Caco-2 (cell line): ENCODE data around the gene PDZD7. TPM values are rescaled to one million over a fixed set of nuclear protein-coding genes. Genes with fewer than 3 reads are reported as not detected.
"Not testable (repeated sequence)": the region's sequence is repeated elsewhere in the genome, so short reads cannot be mapped to it uniquely, and the experiment has no call there.

ENCODE experiments used
- BruUV-seq: library from RNA; stranded (reverse); fragments of 400-500 nt; replicated peaks from 2 replicates; lab custom pipeline; 2021; lab: Mats Ljungman, UMichigan
- CTCF ChIA-PET: fragments of 300-600 bp; sonication (Branson Sonifier 250); formaldehyde crosslinking; loops from one replicate; lab custom pipeline; 2022; ENCODE audit warnings: antibody characterized with exemption; lab: Charles Lee
- POLR2A ChIA-PET: fragments of 300-600 bp; sonication (Branson Sonifier 250); formaldehyde crosslinking; loops from one replicate; lab custom pipeline; 2022; ENCODE audit warnings: antibody characterized with exemption; lab: Charles Lee
- DNase-seq, 2 experiments: peaks; one replicate each; pipeline versions ENCODE4 v3.0.0 to v3.0.0-alpha.2; 2020 to 2022
- H3K27me3 ChIP-seq: replicated peaks from 2 replicates; pipeline ENCODE4 v1.6.0; 2011; ENCODE audit warnings: low read length; ENCODE audit not compliant: control insufficient read depth, insufficient read depth
- H3K36me3 ChIP-seq: 2 replicates; pipeline ENCODE4 v1.5.1; 2011; ENCODE audit warnings: low read length; ENCODE audit not compliant: control insufficient read depth, insufficient read depth
- H3K4me1 ChIP-seq: fragments of 250-450 bp; sonication (Bioruptor Pico); 2 replicates; pipeline ENCODE4 v1.5.1; 2020; ENCODE audit warnings: mild to moderate bottlenecking
- H3K4me3 ChIP-seq: 2 replicates; pipeline ENCODE4 v1.5.1; 2011; ENCODE audit warnings: low read depth, mild to moderate bottlenecking, control low read depth, low read length
- H3K9me3 ChIP-seq: fragments of 250-450 bp; sonication (Bioruptor Pico); 2 replicates; pipeline ENCODE4 v1.5.1; 2020; ENCODE audit warnings: mild to moderate bottlenecking, moderate library complexity
- H3K27ac Mint-ChIP-seq: one replicate; pipeline ENCODE4 v1.8.0; 2022; ENCODE audit warnings: mixed read lengths; ENCODE audit not compliant: unreplicated experiment
- H3K27me3 Mint-ChIP-seq: one replicate; pipeline ENCODE4 v1.8.0; 2022; ENCODE audit warnings: mixed read lengths; ENCODE audit not compliant: insufficient read depth, unreplicated experiment
- H3K36me3 Mint-ChIP-seq: one replicate; pipeline ENCODE4 v1.8.0; 2022; ENCODE audit warnings: mild to moderate bottlenecking, mixed read lengths; ENCODE audit not compliant: insufficient read depth, unreplicated experiment
- H3K4me1 Mint-ChIP-seq: one replicate; pipeline ENCODE4 v1.8.0; 2022; ENCODE audit warnings: low read depth, mixed read lengths; ENCODE audit not compliant: unreplicated experiment
- H3K4me3 Mint-ChIP-seq: one replicate; pipeline ENCODE4 v1.8.0; 2022; ENCODE audit warnings: mild to moderate bottlenecking, moderate library complexity, mixed read lengths; ENCODE audit not compliant: unreplicated experiment
- H3K9me3 Mint-ChIP-seq: one replicate; pipeline ENCODE4 v1.8.0; 2022; ENCODE audit warnings: mixed read lengths; ENCODE audit not compliant: unreplicated experiment
- intact Hi-C: fragments of 100-400 bp; cut with micrococcal nuclease; formaldehyde crosslinking; loops from one replicate; pipeline ENCODE4 v1.10.0; 2022; ENCODE audit not compliant: unreplicated experiment
- total RNA-seq: library from RNA; stranded (reverse); gene quantifications from 2 replicates; pipeline ENCODE4 v1.2.3, GENCODE V29; 2022
- TF ChIP-seq, protein P1 (sequence below), 2 experiments: fragments of 200-600 bp in 1 of 2; IDR thresholded peaks; 1 replicate in 1 of 2; 2 replicates in 1 of 2; pipeline versions ENCODE4 v1.5.1 to v1.8.0; 2011 to 2022; ENCODE audit warnings: antibody characterized with exemption in 1 of 2, control low read depth in 1 of 2, inconsistent platforms in 1 of 2, low read depth in 1 of 2, low read length in 1 of 2, mild to moderate bottlenecking in 1 of 2, moderate library complexity in 1 of 2; ENCODE audit not compliant: insufficient read depth in 1 of 2, severe bottlenecking in 1 of 2, unreplicated experiment in 1 of 2

PDZD7 gene
- total RNA-seq, 1 experiment from 2014 or later = 1.5 TPM

DNA sequence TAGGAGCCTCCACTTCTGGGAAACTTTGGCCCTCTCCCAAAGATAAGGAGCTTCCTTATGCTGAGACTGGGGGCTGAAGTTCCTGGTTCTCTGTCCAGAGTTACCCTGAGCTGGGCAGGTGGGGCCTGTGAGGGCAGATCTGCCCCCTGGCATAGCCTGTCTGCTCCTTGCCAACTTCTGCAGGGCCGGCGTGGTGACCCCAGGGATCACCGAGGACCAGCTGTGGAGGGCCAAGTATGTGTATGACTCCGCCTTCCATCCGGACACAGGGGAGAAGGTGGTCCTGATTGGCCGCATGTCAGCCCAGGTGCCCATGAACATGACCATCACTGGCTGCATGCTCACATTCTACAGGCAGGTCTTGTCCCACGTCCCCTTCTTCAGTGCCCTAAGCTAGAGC, 4.4 kb upstream of the PDZD7 start:
- no peak overlapping the region for H3K27ac Mint-ChIP-seq
- ChIA-PET CTCF (interaction anchor here (0.6 to 1.3 kb wide), 2 partner anchors 14 to 107 kb away, joined by 3 read pairs; no protein-coding TSS in a partner anchor), POLR2A (interaction anchor here (1.2 kb wide), 1 partner anchor 8 kb away, joined by 7 read pairs; no protein-coding TSS in a partner anchor)
- BruUV-seq = no TSS peak
- DNase-seq = no peak
- H3K36me3 Mint-ChIP-seq = peaks cover 16% of the 10 kb centered on the region
- peaks cover 17% of the 10 kb centered on the region for H3K4me1 Mint-ChIP-seq
- intact Hi-C loops = no loop called here
- no peaks in the 10 kb centered on the region for H3K9me3 ChIP-seq
- TF ChIP-seq, protein P1, sequence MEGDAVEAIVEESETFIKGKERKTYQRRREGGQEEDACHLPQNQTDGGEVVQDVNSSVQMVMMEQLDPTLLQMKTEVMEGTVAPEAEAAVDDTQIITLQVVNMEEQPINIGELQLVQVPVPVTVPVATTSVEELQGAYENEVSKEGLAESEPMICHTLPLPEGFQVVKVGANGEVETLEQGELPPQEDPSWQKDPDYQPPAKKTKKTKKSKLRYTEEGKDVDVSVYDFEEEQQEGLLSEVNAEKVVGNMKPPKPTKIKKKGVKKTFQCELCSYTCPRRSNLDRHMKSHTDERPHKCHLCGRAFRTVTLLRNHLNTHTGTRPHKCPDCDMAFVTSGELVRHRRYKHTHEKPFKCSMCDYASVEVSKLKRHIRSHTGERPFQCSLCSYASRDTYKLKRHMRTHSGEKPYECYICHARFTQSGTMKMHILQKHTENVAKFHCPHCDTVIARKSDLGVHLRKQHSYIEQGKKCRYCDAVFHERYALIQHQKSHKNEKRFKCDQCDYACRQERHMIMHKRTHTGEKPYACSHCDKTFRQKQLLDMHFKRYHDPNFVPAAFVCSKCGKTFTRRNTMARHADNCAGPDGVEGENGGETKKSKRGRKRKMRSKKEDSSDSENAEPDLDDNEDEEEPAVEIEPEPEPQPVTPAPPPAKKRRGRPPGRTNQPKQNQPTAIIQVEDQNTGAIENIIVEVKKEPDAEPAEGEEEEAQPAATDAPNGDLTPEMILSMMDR (IDR thresholded peaks at IDR 0.05; ENCODE audit: insufficient read depth in 1 of 2, low read depth in 1 of 2, low read length in 1 of 2, severe bottlenecking in 1 of 2, unreplicated experiment in 1 of 2) = no peak
- H3K4me3 Mint-ChIP-seq = no peak overlapping the region
- H3K36me3 ChIP-seq = no peaks in the 10 kb centered on the region
- H3K9me3 Mint-ChIP-seq = no peaks in the 10 kb centered on the region
- H3K4me1 ChIP-seq = peaks cover 30% of the 10 kb centered on the region
- H3K4me3 ChIP-seq = no peak overlapping the region
- no peaks in the 10 kb centered on the region for H3K27me3 ChIP-seq
- no peaks in the 10 kb centered on the region for H3K27me3 Mint-ChIP-seq

DNA sequence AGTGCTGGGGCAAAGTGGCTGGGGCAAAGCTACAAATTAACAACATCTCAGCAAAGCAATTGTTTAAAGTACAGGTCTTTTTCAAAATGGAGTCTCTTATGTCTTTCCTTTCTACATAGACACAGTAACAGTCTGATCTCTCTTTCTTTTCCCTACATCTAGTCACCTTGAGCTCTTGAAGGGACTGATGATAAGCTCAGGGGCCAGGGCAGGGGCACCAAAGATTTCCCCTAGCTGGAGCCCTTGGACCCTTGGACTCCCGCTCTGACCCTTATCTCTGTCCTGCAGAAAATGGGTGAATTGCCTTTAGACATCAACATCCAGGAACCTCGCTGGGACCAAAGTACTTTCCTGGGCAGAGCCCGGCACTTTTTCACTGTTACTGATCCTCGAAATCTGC, 3.5 kb upstream of the PDZD7 start:
- not testable (repeated sequence) for H3K4me3 Mint-ChIP-seq, H3K9me3 Mint-ChIP-seq, BruUV-seq, H3K27ac Mint-ChIP-seq, H3K4me3 ChIP-seq, H3K36me3 ChIP-seq, H3K27me3 Mint-ChIP-seq, H3K9me3 ChIP-seq, H3K27me3 ChIP-seq
- intact Hi-C loops = loop anchor here (5.0 kb wide), 1 partner anchor 33 kb away; no protein-coding TSS in a partner anchor
- H3K36me3 Mint-ChIP-seq = peaks cover 16% of the 10 kb centered on the region
- CTCF ChIA-PET = interaction anchor here (0.8 to 1.3 kb wide), 4 partner anchors 8 to 108 kb away, joined by 3 to 5 read pairs (median 4); no protein-coding TSS in a partner anchor
- peaks cover 17% of the 10 kb centered on the region for H3K4me1 Mint-ChIP-seq
- H3K4me1 ChIP-seq = peaks cover 30% of the 10 kb centered on the region
- POLR2A ChIA-PET = interaction anchor here (1.2 kb wide), 1 partner anchor 8 kb away, joined by 7 read pairs; no protein-coding TSS in a partner anchor
- peak in 1 of 2 experiments; percentile 76 for DNase-seq

DNA sequence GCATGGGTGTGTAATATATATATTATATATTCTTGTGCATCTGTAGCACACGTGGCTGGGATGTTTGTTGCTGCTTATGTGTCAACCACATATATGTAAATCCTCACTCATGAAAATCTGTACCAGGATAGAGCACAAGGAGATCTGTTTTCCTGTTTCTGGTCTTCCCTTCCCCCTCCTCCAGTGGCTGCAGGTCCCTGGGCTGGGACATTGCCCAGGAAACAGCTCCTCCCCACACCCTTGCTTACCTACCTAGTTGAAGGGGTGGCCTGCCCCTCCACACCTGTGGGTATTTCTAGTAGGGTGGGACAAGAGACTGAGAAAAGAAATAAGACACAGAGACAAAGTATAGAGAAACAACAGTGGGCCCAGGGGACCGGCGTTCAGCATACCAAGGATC, 2.3 kb upstream of the PDZD7 start:
- peak overlapping the region; percentile 80 for H3K4me3 Mint-ChIP-seq

More for the DNA sequence above, 2.3 kb upstream of the PDZD7 start:
- Histone ChIP-seq H3K4me1 (peaks cover 30% of the 10 kb centered on the region), H3K36me3 (no peaks in the 10 kb centered on the region), H3K27me3 (no peaks in the 10 kb centered on the region), H3K4me3 (peak overlapping the region; percentile 76), H3K9me3 (no peaks in the 10 kb centered on the region)
- DNase-seq = no peak
- no TSS peak for BruUV-seq
- Mint-ChIP-seq H3K9me3 (no peaks in the 10 kb centered on the region), H3K27me3 (no peaks in the 10 kb centered on the region), H3K27ac (peak overlapping the region; percentile 93), H3K36me3 (peaks cover 16% of the 10 kb centered on the region), H3K4me1 (peaks cover 17% of the 10 kb centered on the region)
- ChIA-PET CTCF (interaction anchor here (2.7 kb wide), 1 partner anchor 28 kb away, joined by 16 read pairs; the partner anchor contains the start of gene KAZALD1), POLR2A (no interaction called here)
- intact Hi-C loops = loop anchor here (5.0 kb wide), 1 partner anchor 34 kb away; no protein-coding TSS in a partner anchor
- TF ChIP-seq, protein P1 (IDR thresholded peaks at IDR 0.05; ENCODE audit: insufficient read depth in 1 of 2, low read depth in 1 of 2, low read length in 1 of 2, severe bottlenecking in 1 of 2, unreplicated experiment in 1 of 2) = no peak
